ENCODE data around the gene RNASE8.
"Not testable (repeated sequence)": the region's sequence is repeated elsewhere in the genome, so short reads cannot be mapped to it uniquely, and the experiment has no call there.

RNASE8 gene

GRCh38 chr14:21030531-21030930 lies 27.1 kb upstream of the RNASE8 start:
- no peak for DNase-seq (ENCODE audit: low spot score)

GRCh38 chr14:21032326-21033132 lies 25.1 kb upstream of the RNASE8 start:
- DNase-seq (ENCODE audit: low spot score): no peak

- DNase-seq (ENCODE audit: low spot score): no peak
Observed at GRCh38 chr14:21033133-21033698, 24.4 kb upstream of the RNASE8 start.

GRCh38 chr14:21034707-21035106 lies 22.9 kb upstream of the RNASE8 start, which contains the start of gene RNASE13:
Gene RNASE13, minus strand, starts transcription at chr14:21034807. Its CDS starts 519 bp downstream, at chr14:21034288.
- no peak for DNase-seq (ENCODE audit: low spot score)

- no peak for DNase-seq (ENCODE audit: low spot score)
Observed at GRCh38 chr14:21036751-21037150, 20.9 kb upstream of the RNASE8 start.

GRCh38 chr14:21037156-21037555 lies 20.5 kb upstream of the RNASE8 start:
- no peak for DNase-seq (ENCODE audit: low spot score)

- peak; percentile 48 for DNase-seq (ENCODE audit: low spot score)
Observed at GRCh38 chr14:21038441-21039422, 18.9 kb upstream of the RNASE8 start.

- peak; percentile 66 for DNase-seq (ENCODE audit: low spot score)
Observed at GRCh38 chr14:21039585-21040369, 17.8 kb upstream of the RNASE8 start.

- DNase-seq (ENCODE audit: low spot score): no peak
Observed at GRCh38 chr14:21040370-21040925, 17.2 kb upstream of the RNASE8 start.

GRCh38 chr14:21040941-21041340 lies 16.7 kb upstream of the RNASE8 start:
- not testable (repeated sequence) for DNase-seq (ENCODE audit: low spot score)

GRCh38 chr14:21041676-21042433 lies 15.8 kb upstream of the RNASE8 start, which contains the start of gene RNASE7:
Gene RNASE7, plus strand, starts transcription at chr14:21042362. Its CDS starts 631 bp downstream, at chr14:21042993.
- no peak for DNase-seq (ENCODE audit: low spot score)

GRCh38 chr14:21042918-21043317 lies 14.7 kb upstream of the RNASE8 start:
- no peak for DNase-seq (ENCODE audit: low spot score)

GRCh38 chr14:21043387-21043973 lies 14.1 kb upstream of the RNASE8 start:
- no peak for DNase-seq (ENCODE audit: low spot score)

GRCh38 chr14:21043974-21044618 lies 13.5 kb upstream of the RNASE8 start:
- no peak for DNase-seq (ENCODE audit: low spot score)

- DNase-seq (ENCODE audit: low spot score): no peak
Observed at GRCh38 chr14:21047378-21047781, 10.2 kb upstream of the RNASE8 start.

GRCh38 chr14:21048638-21049037 lies 9.0 kb upstream of the RNASE8 start:
- no peak for DNase-seq (ENCODE audit: low spot score)

- no peak for DNase-seq (ENCODE audit: low spot score)
Observed at GRCh38 chr14:21049271-21049673, 8.3 kb upstream of the RNASE8 start.

- no peak for DNase-seq (ENCODE audit: low spot score)
Observed at GRCh38 chr14:21050597-21050996, 7.0 kb upstream of the RNASE8 start.
